NOMO-1 treated with DMSO at 0.1 percent for 48 hours (cell line): ENCODE results near the gene ATP8B2.
"Not testable (repeated sequence)": the region's sequence is repeated elsewhere in the genome, so short reads cannot be mapped to it uniquely, and the experiment has no call there.

Experiments
- DNase-seq: peaks from one replicate; lab custom pipeline; 2025; ENCODE audit not compliant: unreplicated experiment; lab: John Stamatoyannopoulos, UW

The ATP8B2 gene

GRCh38 chr1:154344977-154345837 is 19.9 kb downstream of the ATP8B2 start:
- no peak for DNase-seq

GRCh38 chr1:154346276-154346917 is 21.1 kb downstream of the ATP8B2 start:
- no peak for DNase-seq

GRCh38 chr1:154347961-154348360 is 22.6 kb downstream of the ATP8B2 start:
- DNase-seq = no peak

- no peak for DNase-seq
Measured at GRCh38 chr1:154348429-154349076, 23.2 kb downstream of the ATP8B2 start.

GRCh38 chr1:154349121-154349520 is 23.8 kb downstream of the ATP8B2 start:
- no peak for DNase-seq

GRCh38 chr1:154350383-154350782 is 25.1 kb downstream of the ATP8B2 start:
- no peak for DNase-seq

GRCh38 chr1:154351363-154352068 is 26.2 kb downstream of the ATP8B2 start:
- no peak for DNase-seq

GRCh38 chr1:154352245-154352580 is 26.9 kb downstream of the ATP8B2 start:
- DNase-seq = no peak

- DNase-seq = peak; percentile 46
Measured at GRCh38 chr1:154352581-154353459, 27.5 kb downstream of the ATP8B2 start.

- DNase-seq = peak; percentile 63
Measured at GRCh38 chr1:154353460-154353904, 28.2 kb downstream of the ATP8B2 start.

GRCh38 chr1:154353966-154354365 is 28.6 kb downstream of the ATP8B2 start:
- DNase-seq = no peak

GRCh38 chr1:154358519-154358918 is 33.2 kb downstream of the ATP8B2 start:
- no peak for DNase-seq

GRCh38 chr1:154360288-154360687 is 35.0 kb downstream of the ATP8B2 start:
- DNase-seq = no peak

GRCh38 chr1:154360881-154361280 is 35.6 kb downstream of the ATP8B2 start:
- DNase-seq = not testable (repeated sequence)

- DNase-seq = no peak
Measured at GRCh38 chr1:154361357-154361756, 36.0 kb downstream of the ATP8B2 start.

- no peak for DNase-seq
Measured at GRCh38 chr1:154371436-154371835, 46.1 kb downstream of the ATP8B2 start.

- not testable (repeated sequence) for DNase-seq
Measured at GRCh38 chr1:154373777-154374357, 48.5 kb downstream of the ATP8B2 start.

- no peak for DNase-seq
Measured at GRCh38 chr1:154379301-154379700, 54.0 kb downstream of the ATP8B2 start.

- no peak for DNase-seq
Measured at GRCh38 chr1:154384650-154385489, 59.5 kb downstream of the ATP8B2 start.
